Neuronal stem cell (in vitro differentiated cells): ENCODE data around the gene SHCBP1.
A peak's percentile ranks its signal among the peaks of the same experiment; 100 is the strongest.

Experiments used
- DNase-seq: peaks from one replicate; pipeline ENCODE4 v3.0.0-alpha.2; 2013; ENCODE audit warnings: low spot score
- H2AFZ ChIP-seq: one replicate; pipeline ENCODE4 v1.6.1; 2013; ENCODE audit warnings: mild to moderate bottlenecking, low read length, inconsistent platforms
- H2AK5ac ChIP-seq: 2 replicates; pipeline ENCODE4 v1.6.1; 2013; ENCODE audit warnings: low read depth, mild to moderate bottlenecking, inconsistent platforms, low read length, moderate library complexity, mixed read lengths
- H2BK120ac ChIP-seq: 2 replicates; pipeline ENCODE4 v1.6.1; 2013; ENCODE audit warnings: low read depth, mild to moderate bottlenecking, inconsistent platforms, low read length, moderate library complexity, mixed read lengths
- H2BK12ac ChIP-seq: one replicate; pipeline ENCODE4 v1.6.1; 2013; ENCODE audit warnings: low read length, inconsistent platforms
- H2BK15ac ChIP-seq: 2 replicates; pipeline ENCODE4 v1.6.1; 2013; ENCODE audit warnings: mild to moderate bottlenecking, low read length, inconsistent platforms, mixed read lengths
- H2BK5ac ChIP-seq: one replicate; pipeline ENCODE4 v1.6.1; 2013; ENCODE audit warnings: inconsistent platforms, mild to moderate bottlenecking, low read length, moderate library complexity
- H3K14ac ChIP-seq: one replicate; pipeline ENCODE4 v1.6.1; 2013; ENCODE audit warnings: low read length, inconsistent platforms
- H3K18ac ChIP-seq: 2 replicates; pipeline ENCODE4 v1.6.1; 2013; ENCODE audit warnings: low read length, inconsistent platforms
- H3K23ac ChIP-seq: 2 replicates; pipeline ENCODE4 v1.6.1; 2013; ENCODE audit warnings: low read depth, mild to moderate bottlenecking, mixed read lengths, low read length, inconsistent platforms; ENCODE audit not compliant: poor library complexity
- H3K27ac ChIP-seq: replicated peaks from 3 replicates; pipeline ENCODE4 v1.5.1; 2013; ENCODE audit warnings: low read length, inconsistent platforms
- H3K27me3 ChIP-seq, 3 experiments: 2 replicates each; pipeline ENCODE4 v1.6.1; 2013; ENCODE audit warnings: low read length in 3 of 3, mild to moderate bottlenecking in 2 of 3, inconsistent platforms in 1 of 3, low read depth in 1 of 3, mixed read lengths in 1 of 3, moderate library complexity in 1 of 3; ENCODE audit not compliant: control insufficient read depth in 3 of 3, insufficient read depth in 3 of 3
- H3K36me3 ChIP-seq, 2 donors: replicated peaks in 1 of 2; 2 replicates each; pipeline ENCODE4 v1.6.1; 2013; ENCODE audit warnings: low read length in 2 of 2; ENCODE audit not compliant: control insufficient read depth in 2 of 2, insufficient read depth in 2 of 2
- H3K4ac ChIP-seq: 2 replicates; pipeline ENCODE4 v1.6.1; 2013; ENCODE audit warnings: inconsistent platforms, mild to moderate bottlenecking, low read length, moderate library complexity
- H3K4me1 ChIP-seq, 2 donors: 1 replicate in 1 of 2; 2 replicates in 1 of 2; pipeline ENCODE4 v1.6.1; 2013; ENCODE audit warnings: low read length in 2 of 2, low read depth in 1 of 2; ENCODE audit not compliant: control insufficient read depth in 2 of 2, insufficient read depth in 1 of 2
- H3K4me2 ChIP-seq: one replicate; pipeline ENCODE4 v1.6.1; 2013; ENCODE audit warnings: mild to moderate bottlenecking, low read length, inconsistent platforms; ENCODE audit not compliant: insufficient read depth, poor library complexity, severe bottlenecking
- H3K4me3 ChIP-seq, 2 donors: 2 replicates each; pipeline ENCODE4 v1.5.1; 2013; ENCODE audit warnings: low read length in 2 of 2, mild to moderate bottlenecking in 2 of 2, inconsistent platforms in 1 of 2, moderate library complexity in 1 of 2
- H3K79me1 ChIP-seq: one replicate; pipeline ENCODE4 v1.6.1; 2013; ENCODE audit warnings: low read depth, mild to moderate bottlenecking, inconsistent platforms, low read length, moderate library complexity
- H3K9ac ChIP-seq: one replicate; pipeline ENCODE4 v1.6.1; 2013; ENCODE audit warnings: mild to moderate bottlenecking, low read depth, low read length, inconsistent platforms; ENCODE audit not compliant: poor library complexity
- H3K9me3 ChIP-seq, 2 donors: replicated peaks in 1 of 2; 2 replicates each; pipeline versions ENCODE3 to v1.6.1; 2013; ENCODE audit warnings: low read length in 2 of 2, mild to moderate bottlenecking in 2 of 2, inconsistent platforms in 1 of 2, low read depth in 1 of 2, mixed read lengths in 1 of 2, moderate library complexity in 1 of 2; ENCODE audit not compliant: control insufficient read depth in 2 of 2, insufficient read depth in 1 of 2
- H4K8ac ChIP-seq: one replicate; pipeline ENCODE4 v1.6.1; 2013; ENCODE audit warnings: low read depth, mild to moderate bottlenecking, inconsistent platforms, low read length, moderate library complexity
- H4K91ac ChIP-seq: one replicate; pipeline ENCODE4 v1.6.1; 2013; ENCODE audit warnings: low read length, low read depth, mild to moderate bottlenecking, inconsistent platforms; ENCODE audit not compliant: poor library complexity
- WGBS, 2 donors: extraction: QIAGEN DNeasy Blood & Tissue Kit; methylation state at CpG; one replicate each; pipeline ENCODE4 v1.1.7; 2013; ENCODE audit warnings: missing lambda C conversion rate in 2 of 2, mixed read lengths in 1 of 2; ENCODE audit not compliant: insufficient read length in 2 of 2, insufficient replicate concordance in 1 of 2; ENCODE audit errors: extremely low coverage in 2 of 2; 5-methylcytosine and 5-hydroxymethylcytosine counted together

Gene SHCBP1

GRCh38 chr16:46650254-46650623 lies 29.1 kb upstream of the SHCBP1 start:
- no peak overlapping the region for H3K9ac ChIP-seq
- H3K79me1 ChIP-seq, result peaks cover 2% of the 10 kb centered on the region
- peaks cover 0 to 6% of the 10 kb centered on the region in 2 donors for H3K9me3 ChIP-seq
- H2AFZ ChIP-seq, result no peak overlapping the region
- no peak overlapping the region for H2BK5ac ChIP-seq
- no peaks in the 10 kb centered on the region for H3K36me3 ChIP-seq
- H2BK15ac ChIP-seq, result no peak overlapping the region
- H3K27ac ChIP-seq, result no peak overlapping the region
- no peak overlapping the region for H3K14ac ChIP-seq
- no peaks in the 10 kb centered on the region for H3K27me3 ChIP-seq
- no peak overlapping the region for H3K18ac ChIP-seq
- no CpG with 5 or more reads among the region's 5 CpGs for WGBS, 2 donors
- no peak overlapping the region for H4K8ac ChIP-seq
- no peak overlapping the region for H2BK12ac ChIP-seq
- H3K23ac ChIP-seq, result no peak overlapping the region
- H3K4ac ChIP-seq, result no peak overlapping the region
- no peak overlapping the region for H4K91ac ChIP-seq
- no peak overlapping the region for H2BK120ac ChIP-seq
- H2AK5ac ChIP-seq, result no peak overlapping the region
- H3K4me2 ChIP-seq, result no peak overlapping the region
- H3K4me3 ChIP-seq, result no peak overlapping the region
- peaks cover 0 to 1% of the 10 kb centered on the region in 2 donors for H3K4me1 ChIP-seq
- no peak for DNase-seq

GRCh38 chr16:46649588-46650253 lies 28.5 kb upstream of the SHCBP1 start:
- no CpG with 5 or more reads among the region's 27 CpGs for WGBS, 2 donors
- Histone ChIP-seq H3K4me1 (peaks cover 0 to 1% of the 10 kb centered on the region in 2 donors), H3K27ac (no peak overlapping the region), H3K9me3 (peaks cover 0 to 6% of the 10 kb centered on the region in 2 donors), H3K9ac (no peak overlapping the region), H3K4ac (no peak overlapping the region), H2AFZ (no peak overlapping the region), H3K4me3 (no peak overlapping the region), H4K91ac (no peak overlapping the region), H2BK15ac (no peak overlapping the region), H3K4me2 (no peak overlapping the region), H2AK5ac (no peak overlapping the region), H3K79me1 (peaks cover 2% of the 10 kb centered on the region), H2BK120ac (no peak overlapping the region), H3K18ac (no peak overlapping the region), H4K8ac (no peak overlapping the region), H3K23ac (no peak overlapping the region), H3K27me3 (no peaks in the 10 kb centered on the region), H3K36me3 (no peaks in the 10 kb centered on the region), H2BK5ac (no peak overlapping the region), H3K14ac (no peak overlapping the region), H2BK12ac (no peak overlapping the region)
- DNase-seq, result no peak

- no peak overlapping the region for H3K9ac ChIP-seq
- H3K9me3 ChIP-seq, result no peaks in the 10 kb centered on the region
- H2BK12ac ChIP-seq, result no peak overlapping the region
- H3K36me3 ChIP-seq, result no peaks in the 10 kb centered on the region
- no peak overlapping the region for H3K4ac ChIP-seq
- DNase-seq, result no peak
- H3K4me2 ChIP-seq, result no peak overlapping the region
- WGBS, 2 donors, result no CpG with 5 or more reads among the region's 8 CpGs
- no peak overlapping the region for H4K91ac ChIP-seq
- no peak overlapping the region for H3K23ac ChIP-seq
- no peak overlapping the region for H3K4me3 ChIP-seq
- no peak overlapping the region for H2AFZ ChIP-seq
- H3K27ac ChIP-seq, result no peak overlapping the region
- peaks cover 0 to 1% of the 10 kb centered on the region in 2 donors for H3K4me1 ChIP-seq
- peaks cover 2% of the 10 kb centered on the region for H3K79me1 ChIP-seq
- H3K14ac ChIP-seq, result no peak overlapping the region
- H3K18ac ChIP-seq, result no peak overlapping the region
- no peak overlapping the region for H4K8ac ChIP-seq
- no peaks in the 10 kb centered on the region for H3K27me3 ChIP-seq
- H2BK5ac ChIP-seq, result no peak overlapping the region
- no peak overlapping the region for H2BK15ac ChIP-seq
- H2BK120ac ChIP-seq, result no peak overlapping the region
- H2AK5ac ChIP-seq, result peak overlapping the region; percentile 15
Observed at GRCh38 chr16:46648656-46649055, 27.5 kb upstream of the SHCBP1 start.

- H4K8ac ChIP-seq, result no peak overlapping the region
- no peak overlapping the region for H3K23ac ChIP-seq
- no peak overlapping the region for H2BK120ac ChIP-seq
- no peak overlapping the region for H2AFZ ChIP-seq
- H4K91ac ChIP-seq, result no peak overlapping the region
- H3K27me3 ChIP-seq, result no peaks in the 10 kb centered on the region
- H3K36me3 ChIP-seq, result no peaks in the 10 kb centered on the region
- no peak overlapping the region for H3K4ac ChIP-seq
- H3K79me1 ChIP-seq, result no peaks in the 10 kb centered on the region
- no peak overlapping the region for H2BK12ac ChIP-seq
- no peak overlapping the region for H2AK5ac ChIP-seq
- H2BK5ac ChIP-seq, result no peak overlapping the region
- H3K9me3 ChIP-seq, result no peaks in the 10 kb centered on the region
- no peaks in the 10 kb centered on the region for H3K4me1 ChIP-seq
- H3K27ac ChIP-seq, result no peak overlapping the region
- WGBS, 2 donors, result no CpG with 5 or more reads among the region's 9 CpGs
- H3K4me3 ChIP-seq, result no peak overlapping the region
- H3K18ac ChIP-seq, result no peak overlapping the region
- no peak for DNase-seq
- no peak overlapping the region for H3K14ac ChIP-seq
- no peak overlapping the region for H2BK15ac ChIP-seq
- H3K9ac ChIP-seq, result no peak overlapping the region
- no peak overlapping the region for H3K4me2 ChIP-seq
Observed at GRCh38 chr16:46638947-46639925, 18.1 kb upstream of the SHCBP1 start.
